Gastrocnemius medialis (tissue), 4 donors: ENCODE data around the gene AADACL4. TPM values are rescaled to one million over a fixed set of nuclear protein-coding genes. Genes with fewer than 3 reads are reported as not detected.

Experiments
- ATAC-seq, 2 donors: fragments of 150-250 bp; one replicate each; pipeline ENCODE4 v1.9.1; 2016
- DNase-seq, 2 donors: peaks; one replicate each; pipeline ENCODE4 v3.0.0-alpha.2; 2019
- H3K27ac ChIP-seq, 4 donors: fragments of 200-600 bp; sonication (generic); 1 replicate in 1 of 4; 2 replicates in 3 of 4; pipeline ENCODE4 v1.5.1; 2016 to 2018; ENCODE audit warnings: mild to moderate bottlenecking in 2 of 4, moderate library complexity in 1 of 4
- H3K27me3 ChIP-seq, 3 donors: fragments of 200-600 bp; sonication (generic) in 2 of 3; 1 replicate in 1 of 3; 2 replicates in 2 of 3; pipeline versions ENCODE4 v1.5.1 to v1.6.0; 2016 to 2019; ENCODE audit warnings: mild to moderate bottlenecking in 1 of 3, moderate library complexity in 1 of 3
- H3K36me3 ChIP-seq, 2 donors: fragments of 200-600 bp; sonication (generic) in 1 of 2; one replicate each; pipeline ENCODE4 v1.5.1; 2017 to 2018
- H3K4me1 ChIP-seq, 2 donors: fragments of 200-600 bp; sonication (generic) in 1 of 2; one replicate each; pipeline ENCODE4 v1.5.1; 2016 to 2017; ENCODE audit warnings: mild to moderate bottlenecking in 2 of 2
- H3K4me3 ChIP-seq, 4 donors: fragments of 200-600 bp; sonication (generic) in 3 of 4; 1 replicate in 1 of 4; 2 replicates in 3 of 4; pipeline ENCODE4 v1.5.1; 2016 to 2019; ENCODE audit warnings: mild to moderate bottlenecking in 2 of 4
- H3K9me3 ChIP-seq, 3 donors: fragments of 200-600 bp; sonication (generic) in 2 of 3; 1 replicate in 1 of 3; 2 replicates in 2 of 3; pipeline ENCODE4 v1.5.1; 2016 to 2019
- POLR2A ChIP-seq, 2 donors: fragments of 450-650 bp; IDR thresholded peaks; one replicate each; pipeline ENCODE4 v1.6.1; 2017; ENCODE audit warnings: antibody characterized with exemption in 2 of 2, mild to moderate bottlenecking in 2 of 2, moderate library complexity in 2 of 2
- in situ Hi-C, 4 donors: fragments of 200-750 bp; cut with MboI; loops; one replicate each; pipeline versions ENCODE4 v1.15.0 to v1.8.0; 2017; ENCODE audit warnings: low sequenced_read_pairs in 4 of 4
- intact Hi-C: fragments of 100-400 bp; cut with DNase I; formaldehyde crosslinking; loops from one replicate; pipeline ENCODE4 v1.15.1; 2023; ENCODE audit warnings: low total_unique reads
- total RNA-seq, 4 donors: library from RNA; depleted of rRNA; stranded (reverse); fragments of >200 nt; gene quantifications; one replicate each; pipeline versions ENCODE4 v1.1.0 to v1.2.3, GENCODE V29; 2016
- TF ChIP-seq, protein P1 (sequence below), 5 experiments: fragments of 450-650 bp in 3 of 5; fragments of 200-600 bp in 2 of 5; sonication (generic) in 2 of 5; IDR thresholded peaks in 4 of 5; conservative IDR thresholded peaks in 1 of 5; 1 replicate in 4 of 5; 2 replicates in 1 of 5; pipeline ENCODE4 v1.5.1; 2016 to 2019; ENCODE audit warnings: antibody characterized with exemption in 5 of 5, mild to moderate bottlenecking in 3 of 5, moderate library complexity in 3 of 5

Gene AADACL4
- total RNA-seq, 4 donors from 2014 or later: not detected

DNA sequence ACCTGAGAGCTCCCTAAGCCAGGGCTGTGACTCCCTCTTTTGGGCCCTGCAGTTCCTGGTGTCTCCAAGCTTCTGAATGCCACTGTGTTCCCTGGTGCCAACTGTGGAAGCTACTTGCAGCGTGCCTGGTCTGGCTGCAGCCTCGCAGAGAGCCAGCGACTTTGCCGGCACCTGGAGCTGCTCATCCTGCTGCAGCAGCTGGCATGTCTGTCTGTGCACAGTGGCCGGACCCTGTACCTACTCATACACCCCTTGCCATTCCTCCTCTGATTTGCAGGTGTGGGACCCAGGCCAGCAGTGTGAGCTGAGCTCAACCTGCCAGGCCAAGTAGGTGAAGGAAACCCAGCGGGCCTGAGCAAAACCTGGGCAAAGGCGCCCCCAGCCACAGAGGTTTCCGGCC, 12.3 kb upstream of the AADACL4 start:
- DNase-seq (no peak), ATAC-seq (no peak)
- no peaks in the 10 kb centered on the region for H3K36me3 ChIP-seq
- no peaks in the 10 kb centered on the region for H3K27me3 ChIP-seq
- no peak for TF ChIP-seq POLR2A (IDR thresholded peaks at IDR 0.05)
- TF ChIP-seq, protein P1, sequence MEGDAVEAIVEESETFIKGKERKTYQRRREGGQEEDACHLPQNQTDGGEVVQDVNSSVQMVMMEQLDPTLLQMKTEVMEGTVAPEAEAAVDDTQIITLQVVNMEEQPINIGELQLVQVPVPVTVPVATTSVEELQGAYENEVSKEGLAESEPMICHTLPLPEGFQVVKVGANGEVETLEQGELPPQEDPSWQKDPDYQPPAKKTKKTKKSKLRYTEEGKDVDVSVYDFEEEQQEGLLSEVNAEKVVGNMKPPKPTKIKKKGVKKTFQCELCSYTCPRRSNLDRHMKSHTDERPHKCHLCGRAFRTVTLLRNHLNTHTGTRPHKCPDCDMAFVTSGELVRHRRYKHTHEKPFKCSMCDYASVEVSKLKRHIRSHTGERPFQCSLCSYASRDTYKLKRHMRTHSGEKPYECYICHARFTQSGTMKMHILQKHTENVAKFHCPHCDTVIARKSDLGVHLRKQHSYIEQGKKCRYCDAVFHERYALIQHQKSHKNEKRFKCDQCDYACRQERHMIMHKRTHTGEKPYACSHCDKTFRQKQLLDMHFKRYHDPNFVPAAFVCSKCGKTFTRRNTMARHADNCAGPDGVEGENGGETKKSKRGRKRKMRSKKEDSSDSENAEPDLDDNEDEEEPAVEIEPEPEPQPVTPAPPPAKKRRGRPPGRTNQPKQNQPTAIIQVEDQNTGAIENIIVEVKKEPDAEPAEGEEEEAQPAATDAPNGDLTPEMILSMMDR (IDR thresholded peaks at IDR 0.05 in 4 of 5, conservative IDR thresholded peaks at IDR 0.05 in 1 of 5): no peak
- no peaks in the 10 kb centered on the region for H3K9me3 ChIP-seq
- no peaks in the 10 kb centered on the region for H3K4me1 ChIP-seq
- no peak overlapping the region for H3K4me3 ChIP-seq
- in situ Hi-C loops (loop anchor here in 1 of 4 donors (25.0 kb wide), 1 partner anchor 519 kb away; no protein-coding TSS in a partner anchor), intact Hi-C loops (no loop called here)
- no peak overlapping the region for H3K27ac ChIP-seq

DNA sequence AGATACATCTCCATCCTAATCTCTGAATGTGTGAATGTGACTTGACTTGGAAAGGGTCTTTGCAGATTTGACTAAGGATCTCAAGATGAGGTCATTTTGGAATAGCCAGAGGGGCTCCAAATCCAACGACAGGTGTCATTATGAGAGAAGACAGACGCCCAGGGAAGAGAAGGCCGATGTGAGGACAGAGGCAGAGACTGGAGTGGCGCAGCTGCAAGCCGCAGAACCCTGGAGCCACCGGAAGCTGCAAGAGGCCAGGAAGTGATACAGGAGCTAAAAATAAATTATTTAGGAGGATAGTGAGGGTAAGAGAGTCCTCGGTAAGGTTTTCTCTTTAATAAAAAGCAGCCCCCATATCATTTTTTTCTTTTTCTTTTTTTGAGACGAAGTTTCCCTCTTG, 9.7 kb upstream of the AADACL4 start:
- Histone ChIP-seq H3K36me3 (no peaks in the 10 kb centered on the region), H3K27me3 (no peaks in the 10 kb centered on the region), H3K4me3 (no peak overlapping the region), H3K27ac (peak overlapping the region; percentile 33 to 81 (median 78)), H3K4me1 (peaks cover 0 to 4% of the 10 kb centered on the region in 2 donors), H3K9me3 (peaks cover 0 to under 1% (median 0%) of the 10 kb centered on the region in 3 donors)
- in situ Hi-C loops: loop anchor here in 1 of 4 donors (25.0 kb wide), 1 partner anchor 522 kb away; no protein-coding TSS in a partner anchor
- TF ChIP-seq, protein P1 (IDR thresholded peaks at IDR 0.05 in 4 of 5, conservative IDR thresholded peaks at IDR 0.05 in 1 of 5): no peak
- TF ChIP-seq POLR2A (IDR thresholded peaks at IDR 0.05): no peak
- intact Hi-C loops: no loop called here
- ATAC-seq: no peak
- no peak for DNase-seq

GRCh38 chr1:12634696-12635202, 9.1 kb upstream of the AADACL4 start:
- H3K4me3 ChIP-seq: no peak overlapping the region
- H3K9me3 ChIP-seq: peaks cover 0 to 7% (median 0%) of the 10 kb centered on the region in 3 donors
- ATAC-seq (no peak), DNase-seq (no peak)
- TF ChIP-seq POLR2A (IDR thresholded peaks at IDR 0.05): no peak
- TF ChIP-seq, protein P1 (IDR thresholded peaks at IDR 0.05 in 4 of 5, conservative IDR thresholded peaks at IDR 0.05 in 1 of 5): no peak
- H3K27ac ChIP-seq: peak overlapping the region; percentile 33 to 81 (median 78)
- intact Hi-C loops: no loop called here
- no peaks in the 10 kb centered on the region for H3K36me3 ChIP-seq
- in situ Hi-C loops: loop anchor here in 1 of 4 donors (25.0 kb wide), 1 partner anchor 522 kb away; no protein-coding TSS in a partner anchor
- peaks cover 0 to 4% of the 10 kb centered on the region in 2 donors for H3K4me1 ChIP-seq
- H3K27me3 ChIP-seq: no peaks in the 10 kb centered on the region

- intact Hi-C loops (no loop called here), in situ Hi-C loops (loop anchor here in 1 of 4 donors (25.0 kb wide), 1 partner anchor 524 kb away; no protein-coding TSS in a partner anchor)
- ATAC-seq: peak; percentile 59 to 72
These were observed 7.6 kb upstream of the AADACL4 start for GRCh38 chr1:12636098-12636950.

More at GRCh38 chr1:12636098-12636950, 7.6 kb upstream of the AADACL4 start:
- Histone ChIP-seq H3K36me3 (no peaks in the 10 kb centered on the region), H3K9me3 (peaks cover 0 to 20% (median 0%) of the 10 kb centered on the region in 3 donors), H3K4me3 (no peak overlapping the region), H3K4me1 (peaks cover 0 to 4% of the 10 kb centered on the region in 2 donors), H3K27me3 (no peaks in the 10 kb centered on the region), H3K27ac (peak overlapping the region; percentile 47 to 81 (median 78))
- peak in 1 of 2 donors; percentile 36 for DNase-seq
- TF ChIP-seq, protein P1 (IDR thresholded peaks at IDR 0.05 in 4 of 5, conservative IDR thresholded peaks at IDR 0.05 in 1 of 5): no peak
- TF ChIP-seq POLR2A (IDR thresholded peaks at IDR 0.05): no peak
